ENCODE measurements around the gene NEDD8.
"Not testable (repeated sequence)": the region's sequence is repeated elsewhere in the genome, so short reads cannot be mapped to it uniquely, and the experiment has no call there.

DNA sequence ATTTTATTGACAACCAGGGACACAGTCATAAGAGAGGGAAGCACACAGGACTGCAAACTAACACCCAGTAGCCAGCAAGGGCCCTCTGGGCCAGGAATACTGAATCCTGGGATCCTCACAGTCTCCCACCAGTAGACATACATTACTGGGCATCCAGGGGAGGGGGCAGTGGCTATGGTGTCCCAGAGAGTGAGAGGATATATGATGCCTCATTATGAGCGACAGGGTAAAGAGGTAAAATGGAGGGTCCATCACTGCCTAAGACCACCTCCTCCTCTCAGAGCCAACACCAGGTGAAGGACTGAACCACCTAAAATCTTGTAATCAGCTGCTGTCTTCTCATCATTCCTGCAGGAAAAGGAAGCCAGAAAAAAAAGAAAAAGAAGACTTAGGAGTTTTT, 15.3 kb downstream of the NEDD8 start:
- TF ChIP-seq, protein P1, sequence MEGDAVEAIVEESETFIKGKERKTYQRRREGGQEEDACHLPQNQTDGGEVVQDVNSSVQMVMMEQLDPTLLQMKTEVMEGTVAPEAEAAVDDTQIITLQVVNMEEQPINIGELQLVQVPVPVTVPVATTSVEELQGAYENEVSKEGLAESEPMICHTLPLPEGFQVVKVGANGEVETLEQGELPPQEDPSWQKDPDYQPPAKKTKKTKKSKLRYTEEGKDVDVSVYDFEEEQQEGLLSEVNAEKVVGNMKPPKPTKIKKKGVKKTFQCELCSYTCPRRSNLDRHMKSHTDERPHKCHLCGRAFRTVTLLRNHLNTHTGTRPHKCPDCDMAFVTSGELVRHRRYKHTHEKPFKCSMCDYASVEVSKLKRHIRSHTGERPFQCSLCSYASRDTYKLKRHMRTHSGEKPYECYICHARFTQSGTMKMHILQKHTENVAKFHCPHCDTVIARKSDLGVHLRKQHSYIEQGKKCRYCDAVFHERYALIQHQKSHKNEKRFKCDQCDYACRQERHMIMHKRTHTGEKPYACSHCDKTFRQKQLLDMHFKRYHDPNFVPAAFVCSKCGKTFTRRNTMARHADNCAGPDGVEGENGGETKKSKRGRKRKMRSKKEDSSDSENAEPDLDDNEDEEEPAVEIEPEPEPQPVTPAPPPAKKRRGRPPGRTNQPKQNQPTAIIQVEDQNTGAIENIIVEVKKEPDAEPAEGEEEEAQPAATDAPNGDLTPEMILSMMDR (IDR thresholded peaks at IDR 0.05) = not testable (repeated sequence)
- TF ChIP-seq EZH2 (IDR thresholded peaks at IDR 0.05; ENCODE audit: borderline replicate concordance, insufficient read depth, low read depth, low read length, poor library complexity, severe bottlenecking) = not testable (repeated sequence)
